Brain microvascular endothelial cell (primary cell): ENCODE results near the gene RPL18.
"Not testable (repeated sequence)": the region's sequence is repeated elsewhere in the genome, so short reads cannot be mapped to it uniquely, and the experiment has no call there.

ENCODE experiments used
- DNase-seq: peaks from one replicate; pipeline ENCODE4 v3.0.0-alpha.2; 2020
- H3K27ac ChIP-seq: fragments of 250-450 bp; sonication (Bioruptor Pico); 2 replicates; pipeline ENCODE4 v1.5.1; 2020; ENCODE audit warnings: mild to moderate bottlenecking, moderate library complexity
- H3K27me3 ChIP-seq: fragments of 250-450 bp; sonication (Bioruptor Pico); replicated peaks from 2 replicates; pipeline ENCODE4 v1.5.1; 2020; ENCODE audit warnings: mild to moderate bottlenecking
- H3K36me3 ChIP-seq: fragments of 250-450 bp; sonication (Bioruptor Pico); replicated peaks from 2 replicates; pipeline ENCODE4 v1.5.1; 2020; ENCODE audit warnings: mild to moderate bottlenecking
- H3K4me3 ChIP-seq: 2 replicates; pipeline ENCODE4 v1.5.1; 2011; ENCODE audit warnings: low read depth, mild to moderate bottlenecking, control low read depth, low read length, moderate library complexity
- CTCF ChIP-seq: IDR thresholded peaks from 2 replicates; pipeline ENCODE4 v1.5.1; 2011; ENCODE audit warnings: low read depth, mild to moderate bottlenecking, moderate library complexity, low read length, control low read depth, inconsistent platforms; ENCODE audit errors: missing control alignments
- in situ Hi-C: cut with HindIII; loops from 2 replicates; pipeline ENCODE4 v1.10.0; 2017; ENCODE audit warnings: low sequenced_read_pairs, low pct_ligation_motif_present

Gene RPL18

GRCh38 chr19:48633148-48634035 lies 14.4 kb upstream of the RPL18 start:
- Histone ChIP-seq H3K27ac (no peak overlapping the region), H3K4me3 (no peak overlapping the region)
- TF ChIP-seq CTCF: no peak

GRCh38 chr19:48632692-48633147 lies 13.7 kb upstream of the RPL18 start:
- no peak overlapping the region for H3K4me3 ChIP-seq
- TF ChIP-seq CTCF: no peak
- H3K27ac ChIP-seq: no peak overlapping the region
- no peaks in the 10 kb centered on the region for H3K36me3 ChIP-seq
- no peak for DNase-seq
- in situ Hi-C loops: no loop called here
- H3K27me3 ChIP-seq: no peaks in the 10 kb centered on the region

More at GRCh38 chr19:48633148-48634035, 14.4 kb upstream of the RPL18 start:
- no peaks in the 10 kb centered on the region for H3K27me3 ChIP-seq
- DNase-seq: no peak
- in situ Hi-C loops: no loop called here
- no peaks in the 10 kb centered on the region for H3K36me3 ChIP-seq

- H3K27ac ChIP-seq, H3K4me3 ChIP-seq, H3K36me3 ChIP-seq, DNase-seq, in situ Hi-C loops, H3K27me3 ChIP-seq: not testable (repeated sequence)
Measured at GRCh38 chr19:48632286-48632685, 13.3 kb upstream of the RPL18 start.

- no peaks in the 10 kb centered on the region for H3K36me3 ChIP-seq
- in situ Hi-C loops: no loop called here
- no peak for TF ChIP-seq CTCF
- DNase-seq: no peak
- no peak overlapping the region for H3K27ac ChIP-seq
- no peaks in the 10 kb centered on the region for H3K27me3 ChIP-seq
- no peak overlapping the region for H3K4me3 ChIP-seq
Measured at GRCh38 chr19:48631225-48631624, 12.2 kb upstream of the RPL18 start.

- H3K27me3 ChIP-seq: no peaks in the 10 kb centered on the region
- in situ Hi-C loops: no loop called here
- peak overlapping the region; percentile 27 for H3K4me3 ChIP-seq
- peak overlapping the region; percentile 5 for H3K27ac ChIP-seq
- peak; percentile 51 for DNase-seq
- no peaks in the 10 kb centered on the region for H3K36me3 ChIP-seq
- peak; percentile 46 for TF ChIP-seq CTCF
Measured at GRCh38 chr19:48630296-48631063, 11.5 kb upstream of the RPL18 start.
